Stimulated activated CD8-positive, alpha-beta memory T cell treated with anti-CD3 and anti-CD28 coated beads, Interleukin-15, amount 100 ng/mL, for 1 hour (primary cell): Measurements from ENCODE around the gene SYPL1.
"Not testable (repeated sequence)": the region's sequence is repeated elsewhere in the genome, so short reads cannot be mapped to it uniquely, and the experiment has no call there.

ENCODE experiments used
- DNase-seq: peaks from one replicate; pipeline ENCODE4 v3.0.0-alpha.2; 2020; ENCODE audit warnings: low read depth

SYPL1 gene

GRCh38 chr7:106112118-106112971 lies at the start of gene SYPL1:
Gene SYPL1 (minus strand): TSS chr7:106112312. CDS start chr7:106112208, 104 bp downstream.
- DNase-seq = peak; percentile 89

- DNase-seq = no peak
Observed at GRCh38 chr7:106155027-106155426, 42.9 kb upstream of the SYPL1 start.

GRCh38 chr7:106153891-106154449 lies 41.9 kb upstream of the SYPL1 start:
- DNase-seq = peak; percentile 50

GRCh38 chr7:106152313-106152665 lies 40.2 kb upstream of the SYPL1 start:
- DNase-seq = no peak

GRCh38 chr7:106151459-106152312 lies 39.6 kb upstream of the SYPL1 start:
- DNase-seq = no peak

GRCh38 chr7:106143711-106144337 lies 31.7 kb upstream of the SYPL1 start:
- DNase-seq = no peak

- no peak for DNase-seq
Observed at GRCh38 chr7:106142136-106142535, 30.0 kb upstream of the SYPL1 start.

GRCh38 chr7:106140406-106141173 lies 28.5 kb upstream of the SYPL1 start:
- DNase-seq = no peak

GRCh38 chr7:106139265-106140251 lies 27.4 kb upstream of the SYPL1 start:
- no peak for DNase-seq

GRCh38 chr7:106138776-106139175 lies 26.7 kb upstream of the SYPL1 start:
- no peak for DNase-seq

- not testable (repeated sequence) for DNase-seq
Observed at GRCh38 chr7:106138181-106138580, 26.1 kb upstream of the SYPL1 start.

- DNase-seq = no peak
Observed at GRCh38 chr7:106134241-106134640, 22.1 kb upstream of the SYPL1 start.

GRCh38 chr7:106129291-106129690 lies 17.2 kb upstream of the SYPL1 start:
- no peak for DNase-seq

- DNase-seq = no peak
Observed at GRCh38 chr7:106128836-106129235, 16.7 kb upstream of the SYPL1 start.

- DNase-seq = no peak
Observed at GRCh38 chr7:106127984-106128780, 16.1 kb upstream of the SYPL1 start.

GRCh38 chr7:106126170-106126938 lies 14.2 kb upstream of the SYPL1 start:
- DNase-seq = no peak

GRCh38 chr7:106125417-106125816 lies 13.3 kb upstream of the SYPL1 start:
- no peak for DNase-seq

- no peak for DNase-seq
Observed at GRCh38 chr7:106124186-106124585, 12.1 kb upstream of the SYPL1 start.

- DNase-seq = no peak
Observed at GRCh38 chr7:106122713-106123112, 10.6 kb upstream of the SYPL1 start.
